OCI-LY7 (cell line): ENCODE measurements around the gene DNM3. TPM values are rescaled to one million over a fixed set of nuclear protein-coding genes. Genes with fewer than 3 reads are reported as not detected.
A peak's percentile ranks its signal among the peaks of the same experiment; 100 is the strongest.

Experiments
- BruUV-seq: library from RNA; stranded (reverse); fragments of 400-500 nt; replicated peaks from 2 replicates; lab custom pipeline; 2021; lab: Mats Ljungman, UMichigan
- CTCF ChIA-PET: fragments of 300-600 bp; sonication (Branson Sonifier 250); formaldehyde crosslinking; loops from one replicate; lab custom pipeline; 2022; ENCODE audit warnings: antibody characterized with exemption; ENCODE audit not compliant: unreplicated experiment; lab: Charles Lee
- POLR2A ChIA-PET: fragments of 300-600 bp; sonication (Branson Sonifier 250); formaldehyde crosslinking; loops from one replicate; lab custom pipeline; 2022; ENCODE audit warnings: antibody characterized with exemption; lab: Charles Lee
- DNase-seq: peaks from one replicate; pipeline ENCODE4 v3.0.0-alpha.2; 2015; ENCODE audit warnings: low spot score
- H2AFZ ChIP-seq: fragments of 200-600 bp; sonication (generic), shearing (Covaris generic); 2 replicates; pipeline ENCODE4 v1.6.1; 2014; ENCODE audit warnings: mild to moderate bottlenecking, antibody characterized with exemption, low read length, moderate library complexity
- H3K27ac ChIP-seq: fragments of 200-600 bp; sonication (generic); 2 replicates; pipeline ENCODE4 v1.5.1; 2014; ENCODE audit warnings: mixed run types, low read depth, mild to moderate bottlenecking, moderate library complexity, low read length, inconsistent platforms; ENCODE audit not compliant: poor library complexity, severe bottlenecking
- H3K36me3 ChIP-seq: fragments of 200-600 bp; sonication (generic); 2 replicates; pipeline ENCODE4 v1.6.1; 2014; ENCODE audit warnings: mild to moderate bottlenecking, antibody characterized with exemption, low read length, moderate library complexity, mixed read lengths; ENCODE audit not compliant: insufficient read depth
- H3K4me1 ChIP-seq: fragments of 200-600 bp; sonication (generic); 2 replicates; pipeline ENCODE4 v1.5.1; 2014; ENCODE audit warnings: mild to moderate bottlenecking, low read length; ENCODE audit not compliant: insufficient read depth, poor library complexity, severe bottlenecking
- H3K4me2 ChIP-seq: fragments of 200-600 bp; sonication (generic); 2 replicates; pipeline ENCODE4 v1.6.1; 2014; ENCODE audit warnings: mild to moderate bottlenecking, low read length
- H3K4me3 ChIP-seq: fragments of 200-600 bp; sonication (generic); 2 replicates; pipeline ENCODE4 v1.5.1; 2014; ENCODE audit warnings: mild to moderate bottlenecking, low read depth, low read length; ENCODE audit not compliant: poor library complexity, severe bottlenecking
- H3K79me2 ChIP-seq: fragments of 200-600 bp; sonication (generic); 2 replicates; pipeline ENCODE4 v1.6.1; 2016; ENCODE audit warnings: low read depth, mild to moderate bottlenecking, low read length, moderate library complexity, mixed read lengths; ENCODE audit not compliant: insufficient read depth
- H3K9me2 ChIP-seq: fragments of 200-600 bp; sonication (generic); 2 replicates; pipeline ENCODE4 v1.6.1; 2016; ENCODE audit warnings: mild to moderate bottlenecking, low read length, mixed read lengths; ENCODE audit not compliant: insufficient read depth
- H3K9me3 ChIP-seq: fragments of 200-600 bp; sonication (generic); 2 replicates; pipeline ENCODE4 v1.6.1; 2014; ENCODE audit warnings: mild to moderate bottlenecking, mixed run types, low read length, mixed read lengths
- H4K20me1 ChIP-seq: fragments of 200-600 bp; sonication (generic); 2 replicates; pipeline ENCODE4 v1.6.1; 2014; ENCODE audit warnings: mild to moderate bottlenecking, antibody characterized with exemption, low read length, moderate library complexity, mixed read lengths; ENCODE audit not compliant: insufficient read depth
- CTCF ChIP-seq: fragments of 200-600 bp; sonication (generic); conservative IDR thresholded peaks from 2 replicates; pipeline ENCODE4 v1.5.1; 2014; ENCODE audit warnings: mild to moderate bottlenecking, antibody characterized with exemption, low read length, moderate library complexity, mixed read lengths
- EZH2phosphoT487 ChIP-seq: fragments of 200-600 bp; sonication (generic); IDR thresholded peaks from 2 replicates; pipeline ENCODE4 v1.6.1; 2018; ENCODE audit warnings: low read depth, borderline replicate concordance, mild to moderate bottlenecking, mixed run types, antibody characterized with exemption, low read length, moderate library complexity, mixed read lengths
- intact Hi-C: fragments of 100-400 bp; cut with micrococcal nuclease; formaldehyde crosslinking; loops from one replicate; pipeline ENCODE4 v1.10.0; 2022; ENCODE audit not compliant: unreplicated experiment
- total RNA-seq, 2 experiments: library from RNA; depleted of rRNA in 1 of 2; stranded (reverse); fragments of >200 nt in 1 of 2; shearing (Covaris generic) in 1 of 2; gene quantifications; 2 replicates each; pipeline ENCODE4 v1.2.3, GENCODE V29; 2014 to 2022

The DNM3 gene
- total RNA-seq, 2 experiments from 2014 or later = 0.47 to 0.61 TPM

- no peaks in the 10 kb centered on the region for H3K4me1 ChIP-seq
- H3K79me2 ChIP-seq = no peaks in the 10 kb centered on the region
- no peak overlapping the region for H3K4me2 ChIP-seq
- BruUV-seq = no TSS peak
- no peaks in the 10 kb centered on the region for H3K9me3 ChIP-seq
- H2AFZ ChIP-seq = no peak overlapping the region
- H3K9me2 ChIP-seq = no peaks in the 10 kb centered on the region
- no peak overlapping the region for H3K27ac ChIP-seq
- no peaks in the 10 kb centered on the region for H3K36me3 ChIP-seq
- no peak overlapping the region for H3K4me3 ChIP-seq
- TF ChIP-seq EZH2phosphoT487 = no peak
- TF ChIP-seq CTCF = no peak
- intact Hi-C loops = no loop called here
- CTCF ChIA-PET = no interaction called here
- DNase-seq = no peak
- POLR2A ChIA-PET = no interaction called here
- H4K20me1 ChIP-seq = no peaks in the 10 kb centered on the region
Observed at GRCh38 chr1:172041102-172041501, 199.8 kb downstream of the DNM3 start.

- Histone ChIP-seq H3K4me3 (no peak overlapping the region), H3K9me3 (no peaks in the 10 kb centered on the region), H3K36me3 (no peaks in the 10 kb centered on the region), H4K20me1 (no peaks in the 10 kb centered on the region), H3K27ac (no peak overlapping the region), H3K79me2 (no peaks in the 10 kb centered on the region), H3K9me2 (no peaks in the 10 kb centered on the region), H3K4me1 (no peaks in the 10 kb centered on the region), H3K4me2 (no peak overlapping the region), H2AFZ (no peak overlapping the region)
- no peak for DNase-seq
- BruUV-seq = no TSS peak
- CTCF ChIA-PET = no interaction called here
- POLR2A ChIA-PET = no interaction called here
- TF ChIP-seq CTCF (peak; percentile 25; the same call in 1 of the 2 replicates), EZH2phosphoT487 (no peak)
- intact Hi-C loops = no loop called here
Observed at GRCh38 chr1:172041742-172042141, 200.4 kb downstream of the DNM3 start.

DNA sequence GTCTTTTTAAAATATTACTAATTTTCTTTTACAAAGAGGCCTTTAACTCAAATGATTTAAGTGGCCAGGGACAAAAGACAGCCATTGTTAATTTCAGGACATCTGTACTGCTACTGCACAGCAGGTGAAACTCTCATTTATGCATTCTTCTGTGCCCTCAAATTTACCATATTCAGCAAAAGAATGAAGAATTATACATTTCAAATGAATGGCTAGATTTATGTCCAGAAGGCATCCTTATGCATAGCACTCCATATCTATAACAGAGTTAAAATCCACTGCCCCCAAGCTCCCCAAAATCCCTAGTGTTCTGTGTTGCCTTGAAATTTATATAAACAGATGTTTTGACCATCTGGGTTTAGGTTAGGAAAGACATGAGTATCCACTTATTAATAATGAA is 202.6 kb downstream of the DNM3 start:
- Histone ChIP-seq H3K4me1 (no peaks in the 10 kb centered on the region), H3K4me3 (no peak overlapping the region), H3K27ac (no peak overlapping the region), H2AFZ (no peak overlapping the region), H3K79me2 (no peaks in the 10 kb centered on the region), H3K9me3 (no peaks in the 10 kb centered on the region), H3K9me2 (no peaks in the 10 kb centered on the region), H4K20me1 (no peaks in the 10 kb centered on the region), H3K36me3 (no peaks in the 10 kb centered on the region), H3K4me2 (no peak overlapping the region)
- BruUV-seq = no TSS peak
- CTCF ChIA-PET = no interaction called here
- POLR2A ChIA-PET = no interaction called here
- intact Hi-C loops = no loop called here
- TF ChIP-seq EZH2phosphoT487 = no peak
- TF ChIP-seq CTCF = no peak
- DNase-seq = no peak
